WERI-Rb-1 (cell line): ENCODE data around the gene HIP1.
"Not testable (repeated sequence)": the region's sequence is repeated elsewhere in the genome, so short reads cannot be mapped to it uniquely, and the experiment has no call there.

ENCODE experiments used
- DNase-seq: peaks from one replicate; pipeline ENCODE4 v3.0.0-alpha.2; 2020
- H3K27ac ChIP-seq: fragments of 250-450 bp; sonication (Bioruptor Pico); 2 replicates; pipeline ENCODE4 v1.5.1; 2020; ENCODE audit warnings: mild to moderate bottlenecking, moderate library complexity
- H3K27me3 ChIP-seq: fragments of 250-450 bp; sonication (Bioruptor Pico); 2 replicates; pipeline ENCODE4 v1.5.1; 2021; ENCODE audit warnings: mild to moderate bottlenecking, low read depth, moderate library complexity; ENCODE audit not compliant: insufficient read depth, severe bottlenecking
- H3K36me3 ChIP-seq: fragments of 250-450 bp; sonication (Bioruptor Pico); 2 replicates; pipeline ENCODE4 v1.5.1; 2020; ENCODE audit warnings: mild to moderate bottlenecking, moderate library complexity
- H3K4me3 ChIP-seq: 2 replicates; pipeline ENCODE4 v1.5.1; 2011; ENCODE audit warnings: low read depth, mild to moderate bottlenecking, control low read depth, low read length
- H3K9me3 ChIP-seq: fragments of 250-450 bp; sonication (Bioruptor Pico); 2 replicates; pipeline ENCODE4 v1.5.1; 2021; ENCODE audit warnings: mild to moderate bottlenecking, moderate library complexity; ENCODE audit not compliant: severe bottlenecking
- TF ChIP-seq, protein P1 (sequence below): IDR thresholded peaks from 2 replicates; pipeline ENCODE4 v1.5.1; 2011; ENCODE audit warnings: low read depth, mild to moderate bottlenecking, control low read depth, inconsistent platforms, low read length

Gene HIP1

DNA sequence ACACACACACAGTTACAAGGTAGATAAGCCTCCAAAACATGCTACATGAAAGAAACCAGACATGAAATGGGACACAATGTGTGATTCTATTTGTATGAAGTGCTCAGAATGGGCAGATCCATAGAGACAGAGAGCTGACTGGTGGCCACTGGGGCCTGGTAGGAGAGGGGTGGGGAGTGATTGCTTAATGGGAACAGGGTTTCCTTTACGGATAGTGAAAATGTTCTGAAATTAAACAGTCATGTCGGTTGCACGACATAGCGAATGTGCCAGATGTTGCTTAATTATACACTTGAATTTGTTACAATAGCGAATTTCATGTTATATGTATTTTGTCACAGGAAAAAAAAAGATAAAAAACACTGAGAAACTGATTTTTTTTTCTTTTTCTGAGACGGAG, 124.3 kb downstream of the HIP1 start:
- TF ChIP-seq, protein P1, sequence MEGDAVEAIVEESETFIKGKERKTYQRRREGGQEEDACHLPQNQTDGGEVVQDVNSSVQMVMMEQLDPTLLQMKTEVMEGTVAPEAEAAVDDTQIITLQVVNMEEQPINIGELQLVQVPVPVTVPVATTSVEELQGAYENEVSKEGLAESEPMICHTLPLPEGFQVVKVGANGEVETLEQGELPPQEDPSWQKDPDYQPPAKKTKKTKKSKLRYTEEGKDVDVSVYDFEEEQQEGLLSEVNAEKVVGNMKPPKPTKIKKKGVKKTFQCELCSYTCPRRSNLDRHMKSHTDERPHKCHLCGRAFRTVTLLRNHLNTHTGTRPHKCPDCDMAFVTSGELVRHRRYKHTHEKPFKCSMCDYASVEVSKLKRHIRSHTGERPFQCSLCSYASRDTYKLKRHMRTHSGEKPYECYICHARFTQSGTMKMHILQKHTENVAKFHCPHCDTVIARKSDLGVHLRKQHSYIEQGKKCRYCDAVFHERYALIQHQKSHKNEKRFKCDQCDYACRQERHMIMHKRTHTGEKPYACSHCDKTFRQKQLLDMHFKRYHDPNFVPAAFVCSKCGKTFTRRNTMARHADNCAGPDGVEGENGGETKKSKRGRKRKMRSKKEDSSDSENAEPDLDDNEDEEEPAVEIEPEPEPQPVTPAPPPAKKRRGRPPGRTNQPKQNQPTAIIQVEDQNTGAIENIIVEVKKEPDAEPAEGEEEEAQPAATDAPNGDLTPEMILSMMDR, result no peak
- Histone ChIP-seq H3K9me3 (no peaks in the 10 kb centered on the region), H3K27me3 (no peaks in the 10 kb centered on the region), H3K36me3 (no peaks in the 10 kb centered on the region), H3K27ac (no peak overlapping the region), H3K4me3 (no peak overlapping the region)
- DNase-seq, result no peak

DNA sequence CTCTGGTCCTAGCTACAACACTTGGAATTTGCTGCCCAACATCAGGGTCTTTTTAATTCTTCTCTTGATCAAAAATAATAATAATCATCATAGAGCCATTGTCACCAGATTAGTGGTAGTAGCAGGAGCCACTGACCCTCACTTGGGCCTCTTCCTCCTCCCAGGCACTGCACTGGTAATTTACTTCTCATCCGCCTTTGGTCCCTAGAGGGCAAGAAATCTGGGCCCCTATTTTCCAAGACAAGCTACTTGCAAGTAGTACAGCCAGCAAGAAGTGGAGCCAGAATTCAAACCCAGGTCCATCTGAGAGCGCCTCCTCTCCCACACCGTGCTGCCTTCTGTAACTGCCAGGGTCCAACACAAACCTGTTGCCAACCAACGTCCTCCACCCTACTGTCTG, 125.4 kb downstream of the HIP1 start:
- Histone ChIP-seq H3K27ac (no peak overlapping the region), H3K27me3 (no peaks in the 10 kb centered on the region), H3K4me3 (no peak overlapping the region), H3K9me3 (no peaks in the 10 kb centered on the region), H3K36me3 (no peaks in the 10 kb centered on the region)
- TF ChIP-seq, protein P1, result no peak
- no peak for DNase-seq

DNA sequence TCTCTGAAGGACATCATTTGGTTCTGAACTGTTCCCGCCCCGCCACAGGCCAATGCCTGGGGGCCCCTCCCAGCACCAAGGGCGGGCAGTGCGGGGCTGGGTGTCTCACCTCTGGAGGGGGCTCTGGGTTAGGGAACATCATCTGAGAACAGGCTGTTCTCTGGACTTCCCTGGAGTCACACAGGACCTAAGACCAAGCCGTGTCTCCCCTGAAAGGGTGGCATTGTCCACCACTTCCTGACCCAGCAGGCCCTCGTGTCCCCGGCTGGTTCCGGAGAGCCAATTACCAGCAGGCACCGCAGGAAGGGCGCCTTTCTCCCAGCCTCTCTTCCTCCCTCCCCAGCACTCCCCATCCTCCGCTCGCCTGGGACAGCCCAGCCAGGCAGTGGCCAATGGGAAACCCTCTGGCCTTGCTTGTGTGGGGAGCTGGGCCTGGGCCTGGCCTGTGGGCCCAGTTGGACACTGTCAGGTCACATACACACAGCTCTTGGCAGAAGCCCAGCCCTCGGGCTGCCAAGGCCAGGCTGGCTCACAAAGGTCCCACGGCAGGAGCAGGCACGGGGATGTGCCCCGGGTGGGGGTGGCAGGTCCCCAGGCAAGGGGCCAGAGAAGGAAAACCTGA, 127.1 kb downstream of the HIP1 start:
- Histone ChIP-seq H3K27ac (no peak overlapping the region), H3K4me3 (no peak overlapping the region), H3K9me3 (no peaks in the 10 kb centered on the region), H3K36me3 (no peaks in the 10 kb centered on the region), H3K27me3 (no peaks in the 10 kb centered on the region)
- DNase-seq, result no peak
- TF ChIP-seq, protein P1, result no peak

DNA sequence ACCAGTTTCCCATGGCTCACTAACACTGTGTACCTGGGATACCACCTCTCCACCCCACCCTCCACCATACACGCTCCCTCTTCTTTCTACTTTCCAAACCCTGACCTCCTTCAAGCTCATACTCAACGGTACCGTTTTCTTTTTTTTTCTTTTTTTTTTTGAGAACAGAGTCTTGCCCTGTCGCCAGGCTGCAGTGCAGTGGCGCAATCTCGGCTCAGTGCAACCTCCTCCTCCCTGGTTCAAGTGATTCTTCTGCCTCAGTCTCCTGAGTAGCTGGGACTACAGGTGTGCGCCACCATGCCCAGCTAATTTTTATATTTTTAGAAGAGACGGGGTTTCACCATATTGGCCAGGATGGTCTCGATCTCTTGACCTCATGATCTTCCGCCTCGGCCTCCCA, 129.3 kb downstream of the HIP1 start:
- not testable (repeated sequence) for H3K27me3 ChIP-seq, H3K4me3 ChIP-seq, DNase-seq, H3K27ac ChIP-seq, H3K36me3 ChIP-seq, H3K9me3 ChIP-seq

DNA sequence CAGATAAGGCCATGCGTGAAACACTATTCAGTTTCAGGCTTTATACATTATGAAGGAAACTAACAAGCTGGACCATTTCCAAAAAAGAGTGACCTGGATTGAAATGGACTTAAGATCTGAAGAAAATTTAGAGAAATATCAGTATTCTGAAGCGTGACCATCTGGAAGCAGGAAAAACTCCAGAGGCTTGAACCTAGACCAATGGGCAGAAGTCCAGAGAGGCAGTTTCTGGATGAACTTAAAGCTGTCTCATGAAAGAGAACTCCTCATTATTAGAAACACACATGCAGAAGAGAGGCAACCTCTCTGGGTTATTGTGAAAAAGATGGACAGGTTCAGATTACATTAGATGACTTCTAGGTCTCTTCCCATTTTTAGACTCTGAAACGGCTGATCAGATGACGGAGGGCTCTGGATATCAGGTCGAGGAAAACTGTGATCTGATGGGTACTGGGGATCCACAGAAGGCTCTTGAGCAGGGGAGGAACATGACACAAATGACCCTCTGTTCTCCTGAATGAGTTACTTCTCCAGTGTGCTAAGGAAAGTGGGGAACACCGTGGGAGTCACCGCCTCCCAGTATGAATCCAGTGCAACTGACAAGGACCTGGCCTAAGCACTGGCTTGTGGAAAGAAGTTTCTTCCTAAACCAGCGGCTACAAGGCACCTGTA, 130.2 kb downstream of the HIP1 start:
- no peak for DNase-seq
- Histone ChIP-seq H3K9me3 (no peaks in the 10 kb centered on the region), H3K4me3 (no peak overlapping the region), H3K27me3 (no peaks in the 10 kb centered on the region), H3K36me3 (no peaks in the 10 kb centered on the region), H3K27ac (no peak overlapping the region)
- TF ChIP-seq, protein P1, result no peak

DNA sequence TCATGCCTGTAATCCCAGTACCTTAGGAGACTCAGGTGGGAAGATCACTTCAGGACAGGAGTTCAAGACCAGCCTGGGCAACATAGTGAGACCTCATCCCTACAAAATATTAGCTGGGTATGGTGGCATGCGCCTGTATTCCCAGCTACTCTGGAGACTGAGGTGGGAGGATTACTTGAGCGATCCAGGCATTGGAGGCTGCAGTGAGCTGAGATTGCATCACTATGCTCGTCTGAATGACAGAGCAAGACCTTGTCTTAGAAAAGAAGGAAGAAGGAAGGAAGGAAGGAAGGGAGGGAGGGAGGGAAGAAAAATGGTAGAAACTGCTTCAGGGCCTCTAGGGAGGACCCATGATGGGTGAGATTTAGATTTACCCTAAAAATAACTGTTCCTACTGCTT, 134.3 kb downstream of the HIP1 start:
- TF ChIP-seq, protein P1, result no peak
- no peak overlapping the region for H3K4me3 ChIP-seq
- no peaks in the 10 kb centered on the region for H3K9me3 ChIP-seq
- H3K36me3 ChIP-seq, result no peaks in the 10 kb centered on the region; the same call in 1 of the 2 replicates
- no peak for DNase-seq
- no peak overlapping the region for H3K27ac ChIP-seq
- no peaks in the 10 kb centered on the region for H3K27me3 ChIP-seq

DNA sequence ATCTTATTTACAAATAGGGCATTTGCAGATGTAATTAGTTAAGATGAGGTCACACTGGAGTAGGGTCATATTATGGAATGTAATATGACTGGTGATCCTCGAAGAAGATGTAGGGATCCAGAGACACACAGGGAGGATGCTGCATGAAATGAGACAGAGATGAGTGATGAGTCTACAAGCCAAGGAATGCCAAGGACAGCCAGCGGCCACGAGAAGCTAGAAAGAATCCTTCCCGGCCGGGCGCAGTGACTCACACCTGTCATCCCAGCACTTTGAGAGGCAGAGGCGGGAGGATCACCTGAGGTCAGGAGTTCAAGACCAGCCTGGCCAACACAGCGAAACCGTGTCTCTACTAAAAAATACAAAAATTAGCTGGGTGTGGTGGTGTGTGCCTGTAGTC, 135.9 kb downstream of the HIP1 start:
- H3K27ac ChIP-seq, H3K9me3 ChIP-seq, DNase-seq, H3K27me3 ChIP-seq, H3K4me3 ChIP-seq, H3K36me3 ChIP-seq: not testable (repeated sequence)
